NK-92 (cell line): ENCODE data around the gene ZC3H18.

Experiments used
- DNase-seq: peaks from one replicate; lab custom pipeline; 2025; ENCODE audit not compliant: unreplicated experiment; lab: John Stamatoyannopoulos, UW

Gene ZC3H18

DNA sequence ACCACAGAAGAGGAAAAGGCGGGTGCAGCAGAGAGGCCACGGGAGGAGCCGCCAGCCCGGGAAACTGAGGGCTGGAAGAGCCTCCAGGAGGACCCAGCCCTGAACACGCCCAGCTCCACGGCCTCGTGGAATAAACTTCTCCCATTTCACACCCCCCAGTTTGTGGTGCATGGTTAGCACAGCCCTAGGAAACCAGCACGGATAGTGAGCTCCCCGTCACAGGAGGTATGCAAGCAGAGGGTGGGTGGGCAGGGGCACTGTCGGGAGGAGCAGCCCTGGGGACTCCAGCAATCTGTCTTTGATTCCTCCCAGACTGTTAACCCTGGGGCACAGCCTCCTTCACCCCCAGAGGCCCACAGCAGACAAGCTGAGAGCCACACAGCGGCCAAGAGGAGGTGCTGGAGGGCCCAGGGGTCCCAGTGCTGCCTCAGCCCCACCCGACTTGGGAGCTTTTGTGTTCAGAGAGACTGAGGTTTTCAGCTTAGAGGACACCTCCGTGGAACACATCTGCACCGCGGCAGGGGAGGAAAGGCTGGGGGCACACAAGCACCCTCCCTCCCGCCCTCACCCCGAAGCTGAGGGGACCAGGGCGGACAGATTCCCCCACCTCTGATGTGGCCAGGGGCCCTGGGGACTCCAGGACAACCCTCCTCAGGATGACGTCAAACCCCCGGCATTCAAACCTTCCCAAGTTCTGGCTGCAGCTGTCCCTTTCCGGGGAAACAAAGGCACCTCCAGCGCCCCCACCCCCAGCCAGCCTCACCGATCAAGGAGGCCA is 66.5 kb downstream of the ZC3H18 start:
- DNase-seq = no peak

GRCh38 chr16:88638323-88639230 is 68.4 kb downstream of the ZC3H18 start, which contains the start of gene IL17C:
Gene IL17C (plus strand): TSS chr16:88638572. CDS start chr16:88638642, 70 bp downstream.
- DNase-seq = no peak

DNA sequence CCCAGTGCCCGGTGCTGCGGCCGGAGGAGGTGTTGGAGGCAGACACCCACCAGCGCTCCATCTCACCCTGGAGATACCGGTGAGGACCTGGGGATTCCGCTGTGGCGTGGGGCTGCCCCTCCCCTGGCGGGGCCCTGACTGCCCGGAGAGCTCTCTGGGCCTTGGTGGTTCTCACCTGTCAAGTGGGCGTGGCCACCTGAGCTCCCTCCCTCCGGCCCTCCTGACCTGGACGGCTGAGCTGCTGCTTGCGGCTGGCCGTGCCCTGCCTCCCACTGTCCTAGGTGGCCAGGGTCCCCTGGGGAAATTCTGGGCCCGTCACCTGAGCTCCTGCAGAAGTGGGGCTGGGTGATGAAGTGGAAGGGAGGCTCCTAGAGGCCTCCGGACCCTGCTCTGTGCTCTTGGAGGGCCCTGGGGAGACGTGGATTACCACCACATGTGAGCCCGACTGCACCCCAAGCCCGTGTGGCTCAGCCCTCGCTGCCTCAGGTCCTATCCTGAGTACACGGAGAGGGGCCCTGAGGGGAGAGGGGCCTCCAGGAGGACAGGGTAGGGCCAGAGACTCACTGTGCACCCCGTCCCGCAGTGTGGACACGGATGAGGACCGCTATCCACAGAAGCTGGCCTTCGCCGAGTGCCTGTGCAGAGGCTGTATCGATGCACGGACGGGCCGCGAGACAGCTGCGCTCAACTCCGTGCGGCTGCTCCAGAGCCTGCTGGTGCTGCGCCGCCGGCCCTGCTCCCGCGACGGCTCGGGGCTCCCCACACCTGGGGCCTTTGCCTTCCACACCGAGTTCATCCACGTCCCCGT is 69.2 kb downstream of the ZC3H18 start:
- DNase-seq = no peak

GRCh38 chr16:88640039-88640495 is 69.9 kb downstream of the ZC3H18 start:
- no peak for DNase-seq

DNA sequence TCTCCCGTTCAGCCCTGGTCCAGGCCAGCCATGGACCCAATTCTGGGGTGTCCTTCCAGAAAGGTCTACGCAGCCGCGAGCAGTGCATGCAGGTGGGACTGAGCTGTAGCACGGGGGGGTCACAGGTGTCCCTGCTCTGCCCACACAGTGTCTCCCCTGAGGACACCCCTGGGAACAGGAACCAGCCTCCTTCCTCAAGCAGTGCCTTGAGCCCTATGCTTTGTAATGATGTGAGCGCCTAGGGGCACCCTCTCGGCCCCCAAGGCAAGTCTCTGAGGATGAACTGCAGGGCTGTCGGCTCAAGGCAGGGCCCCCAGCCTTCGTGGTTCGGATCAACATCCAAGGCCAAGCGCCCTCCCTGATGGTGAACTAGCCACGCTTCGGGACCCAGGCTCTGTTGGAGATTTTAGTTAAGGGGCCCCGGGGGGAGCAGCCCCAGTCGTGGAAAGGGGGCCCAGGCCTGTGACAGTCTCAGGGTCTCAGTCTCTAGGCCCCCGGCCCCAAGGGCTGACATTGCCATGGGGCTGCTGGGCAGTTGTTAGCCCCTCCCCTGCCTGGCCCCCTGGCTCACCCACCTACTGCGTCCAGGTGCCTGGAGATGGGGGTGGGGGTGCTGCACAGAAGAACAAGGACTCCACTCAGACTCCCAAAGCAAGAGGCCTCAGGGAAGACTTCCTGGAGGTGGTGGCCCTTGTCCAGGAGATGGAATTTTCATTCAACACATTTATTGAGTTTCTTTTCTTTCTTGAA is 70.5 kb downstream of the ZC3H18 start:
- DNase-seq = no peak

- no peak for DNase-seq
Measured at GRCh38 chr16:88642881-88643643, 72.9 kb downstream of the ZC3H18 start.

GRCh38 chr16:88643644-88643932 is 73.4 kb downstream of the ZC3H18 start:
- DNase-seq = no peak

DNA sequence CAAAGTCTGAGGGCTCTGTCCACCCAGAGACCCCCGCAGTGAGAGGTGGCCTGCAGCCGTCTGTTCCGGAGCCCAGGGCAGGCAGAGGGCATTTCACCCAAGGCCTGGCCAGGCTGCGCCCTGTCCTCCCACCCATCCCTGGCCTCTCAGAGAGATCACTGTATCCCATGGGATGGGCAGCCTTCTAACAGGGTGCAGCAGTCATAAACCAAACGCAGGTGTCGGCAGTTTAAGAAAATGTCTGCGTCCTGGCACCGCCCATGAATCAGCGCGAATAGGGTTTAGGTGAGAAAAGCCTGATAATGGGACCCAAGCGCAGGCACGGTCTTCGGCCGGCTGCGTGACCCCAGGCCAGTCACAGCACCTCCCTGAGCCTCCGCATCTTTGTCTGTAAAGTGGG is 75.3 kb downstream of the ZC3H18 start:
- DNase-seq = no peak

- no peak for DNase-seq
Measured at GRCh38 chr16:88645941-88646340, 75.7 kb downstream of the ZC3H18 start.

GRCh38 chr16:88646345-88647034 is 76.3 kb downstream of the ZC3H18 start:
- no peak for DNase-seq

DNA sequence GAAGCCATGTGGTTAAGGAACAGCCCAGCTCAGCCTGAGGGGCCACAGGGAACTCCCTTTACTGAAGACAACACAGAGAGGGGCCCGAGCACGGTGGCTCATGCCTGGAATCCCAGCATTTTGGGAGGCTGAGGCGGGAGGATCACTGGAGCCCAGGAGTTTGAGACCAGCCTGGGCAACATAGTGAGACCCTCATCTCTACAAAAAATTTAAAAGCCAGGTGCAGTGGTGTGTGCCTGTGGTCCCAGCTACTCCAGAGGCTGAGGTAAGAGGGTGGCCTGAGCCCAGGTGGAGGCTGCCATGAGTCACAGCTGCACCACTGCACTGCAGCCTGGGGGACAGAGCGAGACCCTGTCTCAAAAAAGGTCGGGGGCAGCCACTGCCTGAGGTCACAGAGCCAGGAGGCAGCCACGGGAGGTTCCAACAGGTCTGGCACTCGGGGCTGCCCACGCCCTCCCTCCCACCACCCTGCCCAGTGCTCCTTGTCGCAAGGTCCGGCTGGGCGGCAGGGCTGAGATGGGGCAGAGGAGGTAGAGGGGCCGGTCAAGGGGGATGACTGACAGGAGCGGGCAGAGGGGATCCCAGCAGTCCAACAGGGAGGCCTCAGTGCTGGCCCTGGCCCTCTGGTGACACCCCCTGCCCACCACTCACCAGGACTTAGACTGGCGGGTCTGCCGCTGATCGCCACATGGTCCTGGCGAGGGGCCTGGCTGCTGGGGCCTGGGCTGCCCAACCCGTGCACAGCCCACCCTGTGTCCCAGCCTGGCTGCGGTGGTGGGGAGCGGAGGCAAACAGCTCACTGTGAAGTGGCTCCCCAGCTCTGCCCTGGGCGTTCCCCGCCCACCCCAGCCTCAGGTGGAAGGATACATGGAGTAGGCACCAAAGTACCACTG is 77.2 kb downstream of the ZC3H18 start:
- no peak for DNase-seq

DNA sequence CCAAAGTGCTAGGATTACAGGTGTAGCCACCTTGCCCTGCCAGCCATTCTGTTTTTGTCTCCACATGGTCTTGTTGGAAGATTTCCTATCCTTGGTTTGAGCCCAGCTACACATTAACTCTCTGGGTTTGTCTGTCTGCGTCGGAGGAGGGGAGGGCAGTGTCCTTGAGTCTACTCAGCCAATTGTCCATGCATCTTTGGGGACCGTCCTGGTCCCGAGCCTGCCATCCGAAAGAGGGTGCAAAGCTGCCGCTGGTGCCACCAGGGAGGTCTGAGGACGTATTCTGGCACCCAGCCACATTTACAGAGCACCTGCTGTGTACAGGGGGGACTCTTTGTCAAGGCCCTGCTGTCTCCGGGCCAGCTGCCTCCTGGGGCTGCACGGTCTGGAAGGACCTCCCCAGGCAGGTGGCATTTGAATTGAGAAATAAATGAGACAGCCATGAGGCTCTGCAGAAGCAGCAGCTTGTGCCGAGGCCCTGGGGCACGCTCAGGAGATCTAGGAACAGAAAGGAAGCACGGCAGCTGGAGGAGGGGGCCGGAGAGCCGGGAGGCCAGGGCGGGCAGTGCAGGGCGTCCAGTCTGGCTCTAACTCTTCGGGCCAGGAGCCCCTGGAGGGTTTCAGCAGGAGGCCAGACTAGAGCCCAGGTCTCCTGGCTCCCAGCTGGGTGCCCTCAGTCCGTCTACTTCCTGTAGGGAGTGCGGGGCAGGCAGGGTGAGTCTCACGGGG is 79.2 kb downstream of the ZC3H18 start:
- DNase-seq = no peak

- DNase-seq = no peak
Measured at GRCh38 chr16:88649924-88650748, 79.9 kb downstream of the ZC3H18 start.

DNA sequence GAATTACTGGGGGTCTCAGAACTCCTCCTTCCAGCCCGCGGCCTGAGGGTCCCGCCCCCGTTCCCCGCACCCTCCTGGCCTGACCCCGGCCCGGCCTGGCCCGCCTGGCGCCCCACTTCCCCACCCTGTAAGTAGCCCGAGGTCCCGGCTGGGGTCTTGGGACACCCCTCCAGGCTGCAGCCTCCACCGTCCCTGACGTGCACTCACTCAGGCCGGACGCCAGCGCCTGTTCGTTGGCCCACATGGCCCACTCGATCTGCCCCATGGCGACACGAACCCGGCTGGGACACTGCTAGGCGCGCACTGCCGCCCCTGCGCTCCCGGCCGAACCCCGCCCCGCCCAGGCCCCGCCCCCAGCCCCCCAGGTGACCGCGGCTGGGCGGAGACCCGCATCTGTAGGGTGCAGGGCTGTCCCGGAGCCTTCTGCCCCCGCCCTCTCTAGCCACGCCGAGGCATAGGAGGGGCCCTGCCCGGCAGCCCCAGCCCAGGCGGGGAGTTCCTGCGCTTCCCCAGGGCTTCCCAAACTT is 80.6 kb downstream of the ZC3H18 start, which contains the start of gene CYBA:
Gene CYBA, minus strand, starts transcription at position 305 of the 527 bp plus-strand sequence. Its CDS starts 40 bp downstream, at position 265.
- DNase-seq = peak; percentile 28

GRCh38 chr16:88651276-88651988 is 81.2 kb downstream of the ZC3H18 start:
- DNase-seq = no peak
